RWPE2 (cell line): ENCODE results near the gene IL1RAPL1.
A peak's percentile ranks its signal among the peaks of the same experiment; 100 is the strongest.

ENCODE experiments used
- ATAC-seq: fragments of 200-7000 bp; cut with Tn5 transposase; 3 replicates; pipeline ENCODE4 v1.9.1; 2021; ENCODE audit warnings: low read depth
- DNase-seq: peaks from one replicate; pipeline ENCODE4 v3.0.0-alpha.2; 2020; ENCODE audit warnings: low spot score
- H3K27ac ChIP-seq: fragments of 450-650 bp; 2 replicates; pipeline ENCODE4 v1.5.1; 2017; ENCODE audit warnings: mild to moderate bottlenecking; ENCODE audit not compliant: poor library complexity, severe bottlenecking
- H3K27me3 ChIP-seq: fragments of 250-450 bp; sonication (Bioruptor Pico); 2 replicates; pipeline ENCODE4 v1.5.1; 2021; ENCODE audit warnings: mild to moderate bottlenecking, moderate library complexity; ENCODE audit not compliant: insufficient read depth, poor library complexity, severe bottlenecking
- H3K36me3 ChIP-seq: fragments of 250-450 bp; sonication (Bioruptor Pico); 2 replicates; pipeline ENCODE4 v1.5.1; 2020; ENCODE audit warnings: low read depth, mild to moderate bottlenecking, moderate library complexity
- H3K4me1 ChIP-seq: fragments of 250-450 bp; sonication (Bioruptor Pico); 2 replicates; pipeline ENCODE4 v1.5.1; 2021; ENCODE audit warnings: mild to moderate bottlenecking, moderate library complexity; ENCODE audit not compliant: insufficient read depth, poor library complexity, severe bottlenecking
- H3K4me3 ChIP-seq: fragments of 250-450 bp; sonication (Bioruptor Pico); 2 replicates; pipeline ENCODE4 v1.5.1; 2021; ENCODE audit warnings: mild to moderate bottlenecking, moderate library complexity; ENCODE audit not compliant: severe bottlenecking
- H3K9me3 ChIP-seq: fragments of 250-450 bp; sonication (Bioruptor Pico); 2 replicates; pipeline ENCODE4 v1.5.1; 2021; ENCODE audit warnings: mild to moderate bottlenecking, moderate library complexity; ENCODE audit not compliant: severe bottlenecking
- CTCF ChIP-seq: fragments of 450-650 bp; IDR thresholded peaks from one replicate; pipeline ENCODE4 v1.5.1; 2017; ENCODE audit warnings: mild to moderate bottlenecking, moderate library complexity; ENCODE audit not compliant: poor library complexity, severe bottlenecking

Gene IL1RAPL1

GRCh38 chrX:28639451-28639850 is 52.2 kb downstream of the IL1RAPL1 start:
- Histone ChIP-seq H3K36me3 (no peaks in the 10 kb centered on the region), H3K4me3 (no peak overlapping the region), H3K27ac (no peak overlapping the region), H3K4me1 (no peaks in the 10 kb centered on the region), H3K9me3 (no peaks in the 10 kb centered on the region), H3K27me3 (no peaks in the 10 kb centered on the region)
- TF ChIP-seq CTCF: no peak
- ATAC-seq (peak; percentile 59; the same call in 2 of the 3 replicates), DNase-seq (no peak)

- H3K36me3 ChIP-seq: no peaks in the 10 kb centered on the region
- no peaks in the 10 kb centered on the region for H3K27me3 ChIP-seq
- H3K4me3 ChIP-seq: no peak overlapping the region
- ATAC-seq: no peak
- no peak for DNase-seq
- TF ChIP-seq CTCF: no peak
- no peaks in the 10 kb centered on the region for H3K9me3 ChIP-seq
- H3K4me1 ChIP-seq: no peaks in the 10 kb centered on the region
- H3K27ac ChIP-seq: no peak overlapping the region
Measured at GRCh38 chrX:28649541-28649940, 62.3 kb downstream of the IL1RAPL1 start.

- ATAC-seq (no peak), DNase-seq (no peak)
- Histone ChIP-seq H3K36me3 (no peaks in the 10 kb centered on the region), H3K4me1 (no peaks in the 10 kb centered on the region), H3K4me3 (no peak overlapping the region), H3K27ac (no peak overlapping the region), H3K9me3 (no peaks in the 10 kb centered on the region), H3K27me3 (no peaks in the 10 kb centered on the region)
- no peak for TF ChIP-seq CTCF
Measured at GRCh38 chrX:28651186-28651585, 63.9 kb downstream of the IL1RAPL1 start.

- Histone ChIP-seq H3K9me3 (no peaks in the 10 kb centered on the region), H3K36me3 (no peaks in the 10 kb centered on the region), H3K27me3 (no peaks in the 10 kb centered on the region), H3K27ac (no peak overlapping the region), H3K4me1 (no peaks in the 10 kb centered on the region), H3K4me3 (no peak overlapping the region)
- DNase-seq (no peak), ATAC-seq (no peak)
- peak; percentile 17 for TF ChIP-seq CTCF
Measured at GRCh38 chrX:28659269-28659668, 72.0 kb downstream of the IL1RAPL1 start.

GRCh38 chrX:28665778-28666177 is 78.5 kb downstream of the IL1RAPL1 start:
- ATAC-seq: no peak
- no peak for TF ChIP-seq CTCF

More at GRCh38 chrX:28665778-28666177, 78.5 kb downstream of the IL1RAPL1 start:
- Histone ChIP-seq H3K4me1 (no peaks in the 10 kb centered on the region), H3K27me3 (no peaks in the 10 kb centered on the region), H3K9me3 (no peaks in the 10 kb centered on the region), H3K27ac (no peak overlapping the region), H3K4me3 (no peak overlapping the region), H3K36me3 (no peaks in the 10 kb centered on the region)
- DNase-seq: no peak
